IMR-90 (cell line): ENCODE results near the gene SLC39A11. TPM values are rescaled to one million over a fixed set of nuclear protein-coding genes. Genes with fewer than 3 reads are reported as not detected.
"Not testable (repeated sequence)": the region's sequence is repeated elsewhere in the genome, so short reads cannot be mapped to it uniquely, and the experiment has no call there.

Experiments used
- ATAC-seq: fragments of 200-7000 bp; cut with Tn5 transposase; 2 replicates; pipeline ENCODE4 v1.9.1; 2020; ENCODE audit warnings: low read depth, mild to moderate bottlenecking, moderate library complexity
- BruUV-seq: library from RNA; stranded (reverse); fragments of 400-500 nt; replicated peaks from 2 replicates; lab custom pipeline; 2021; lab: Mats Ljungman, UMichigan
- CTCF ChIA-PET: fragments of 300-600 bp; formaldehyde crosslinking; extraction: SDS; loops from one replicate; lab custom pipeline; 2021; ENCODE audit warnings: antibody characterized with exemption; lab: Yijun Ruan, JAX
- POLR2A ChIA-PET: fragments of 300-600 bp; sonication (Branson Sonifier 250); formaldehyde crosslinking; loops from one replicate; lab custom pipeline; 2022; ENCODE audit warnings: antibody characterized with exemption; ENCODE audit not compliant: unreplicated experiment; lab: Charles Lee
- DNase-seq: peaks from one replicate; pipeline ENCODE4 v3.0.0; 2013
- H2AFZ ChIP-seq: replicated peaks from 2 replicates; pipeline ENCODE3; 2013; ENCODE audit warnings: low read length, mild to moderate bottlenecking; ENCODE audit not compliant: poor library complexity
- H2AK5ac ChIP-seq: 2 replicates; pipeline ENCODE4 v1.6.1; 2013; ENCODE audit warnings: low read depth, low read length, inconsistent platforms
- H2AK9ac ChIP-seq: replicated peaks from 2 replicates; pipeline ENCODE3; 2013; ENCODE audit warnings: mild to moderate bottlenecking, low read depth, low read length, moderate library complexity; ENCODE audit not compliant: poor library complexity
- H2BK120ac ChIP-seq: 2 replicates; pipeline ENCODE4 v1.6.1; 2013; ENCODE audit warnings: low read depth, low read length, inconsistent platforms
- H2BK15ac ChIP-seq: 3 replicates; pipeline ENCODE4 v1.6.1; 2013; ENCODE audit warnings: low read depth, low read length, inconsistent platforms
- H2BK20ac ChIP-seq: 2 replicates; pipeline ENCODE4 v1.6.1; 2013; ENCODE audit warnings: low read depth, mild to moderate bottlenecking, inconsistent platforms, low read length, moderate library complexity
- H2BK5ac ChIP-seq: 2 replicates; pipeline ENCODE4 v1.6.1; 2013; ENCODE audit warnings: mild to moderate bottlenecking, low read depth, low read length, inconsistent platforms; ENCODE audit not compliant: poor library complexity, severe bottlenecking
- H3K14ac ChIP-seq: replicated peaks from 2 replicates; pipeline ENCODE4 v1.6.1; 2013; ENCODE audit warnings: low read depth, low read length, inconsistent platforms
- H3K18ac ChIP-seq: 2 replicates; pipeline ENCODE4 v1.6.1; 2013; ENCODE audit warnings: low read depth, low read length, control low read depth
- H3K23ac ChIP-seq: 2 replicates; pipeline ENCODE4 v1.6.1; 2013; ENCODE audit warnings: low read depth, low read length, inconsistent platforms
- H3K27ac ChIP-seq: 2 replicates; pipeline ENCODE4 v1.5.1; 2013; ENCODE audit warnings: mild to moderate bottlenecking, control low read depth, low read length; ENCODE audit not compliant: insufficient read depth
- H3K27me3 ChIP-seq: 2 replicates; pipeline ENCODE4 v1.6.1; 2013; ENCODE audit warnings: low read length; ENCODE audit not compliant: control insufficient read depth, insufficient read depth
- H3K36me3 ChIP-seq: 2 replicates; pipeline ENCODE4 v1.6.1; 2013; ENCODE audit warnings: low read length, mixed read lengths; ENCODE audit not compliant: control insufficient read depth, insufficient read depth
- H3K4ac ChIP-seq: 2 replicates; pipeline ENCODE4 v1.6.1; 2013; ENCODE audit warnings: low read depth, low read length, inconsistent platforms
- H3K4me1 ChIP-seq: 2 replicates; pipeline ENCODE4 v1.6.1; 2013; ENCODE audit warnings: low read length, mixed read lengths; ENCODE audit not compliant: control insufficient read depth, insufficient read depth
- H3K4me2 ChIP-seq: 2 replicates; pipeline ENCODE4 v1.6.1; 2013; ENCODE audit warnings: low read depth, mild to moderate bottlenecking, control low read depth, low read length, moderate library complexity
- H3K4me3 ChIP-seq: 2 replicates; pipeline ENCODE4 v1.5.1; 2013; ENCODE audit warnings: low read depth, mild to moderate bottlenecking, control low read depth, low read length, moderate library complexity; ENCODE audit not compliant: insufficient read depth
- H3K56ac ChIP-seq: 2 replicates; pipeline ENCODE4 v1.6.1; 2013; ENCODE audit warnings: low read length, inconsistent platforms; ENCODE audit not compliant: insufficient read depth; ENCODE audit errors: extremely low read depth
- H3K79me1 ChIP-seq, 2 experiments: 2 replicates each; pipeline ENCODE4 v1.6.1; 2013; ENCODE audit warnings: low read length in 2 of 2, inconsistent platforms in 1 of 2, low read depth in 1 of 2
- H3K9ac ChIP-seq: 2 replicates; pipeline ENCODE4 v1.6.1; 2013; ENCODE audit warnings: low read depth, low read length, control low read depth
- H3K9me1 ChIP-seq: 2 replicates; pipeline ENCODE4 v1.6.1; 2013; ENCODE audit warnings: low read length, inconsistent platforms; ENCODE audit not compliant: insufficient read depth
- H3K9me3 ChIP-seq: 2 replicates; pipeline ENCODE4 v1.6.1; 2013; ENCODE audit warnings: low read length; ENCODE audit not compliant: control insufficient read depth, insufficient read depth
- H4K20me1 ChIP-seq: 2 replicates; pipeline ENCODE4 v1.6.1; 2013; ENCODE audit warnings: low read length, inconsistent platforms; ENCODE audit not compliant: insufficient read depth
- H4K5ac ChIP-seq: 2 replicates; pipeline ENCODE4 v1.6.1; 2013; ENCODE audit warnings: mild to moderate bottlenecking, low read depth, low read length, control low read depth
- H4K8ac ChIP-seq, 2 experiments: 2 replicates each; pipeline ENCODE4 v1.6.1; 2013; ENCODE audit warnings: low read depth in 2 of 2, low read length in 2 of 2, control low read depth in 1 of 2, inconsistent platforms in 1 of 2
- H4K91ac ChIP-seq: 2 replicates; pipeline ENCODE4 v1.6.1; 2013; ENCODE audit warnings: low read depth, low read length, inconsistent platforms; ENCODE audit not compliant: insufficient read depth
- FOS ChIP-seq: fragments of 150-350 bp; IDR thresholded peaks from 2 replicates; pipeline ENCODE4 v1.6.1; 2016; ENCODE audit warnings: low read depth, low read length
- MAFK ChIP-seq: IDR thresholded peaks from 2 replicates; pipeline ENCODE4 v1.6.1; 2012; ENCODE audit warnings: low read depth, low read length, improper control_type of control experiment
- WGBS, 2 experiments: methylation state at CpG; one replicate each; pipeline versions ENCODE4 v1.1.5 to v1.1.7; 2013; ENCODE audit warnings: missing lambda C conversion rate in 2 of 2; ENCODE audit not compliant: insufficient read length in 1 of 2; ENCODE audit errors: extremely low coverage in 2 of 2; 5-methylcytosine and 5-hydroxymethylcytosine counted together
- dilution Hi-C: fragments of 300-500 bp; cut with HindIII; formaldehyde crosslinking; loops from one replicate; pipeline ENCODE4 v1.14.3; 2018; ENCODE audit warnings: low sequenced_read_pairs; ENCODE audit not compliant: unreplicated experiment
- in situ Hi-C: fragments of 300-500 bp; cut with MboI; formaldehyde crosslinking; loops from 3 replicates; pipeline ENCODE4 v1.14.3; 2019; ENCODE audit warnings: low sequenced_read_pairs, inconsistent platforms, mixed read lengths
- intact Hi-C: fragments of 100-400 bp; cut with micrococcal nuclease; formaldehyde crosslinking; loops from 2 replicates; pipeline ENCODE4 v1.10.0; 2022
- polyA plus RNA-seq, 3 experiments: library from polyadenylated mRNA; depleted of rRNA; stranded (reverse); fragments of >200 nt; gene quantifications; 2 replicates each; pipeline ENCODE4 v1.2.3, GENCODE V29; 2012; ENCODE audit warnings: low replicate concordance in 1 of 3
- total RNA-seq: library from RNA; depleted of rRNA; stranded (reverse); fragments of >200 nt; gene quantifications from 2 replicates; pipeline ENCODE4 v1.2.3, GENCODE V29; 2012
- TF ChIP-seq, protein P1 (sequence below): fragments of 150-350 bp; IDR thresholded peaks from 2 replicates; pipeline ENCODE4 v1.6.1; 2016; ENCODE audit warnings: low read depth, mild to moderate bottlenecking, low read length, moderate library complexity, borderline replicate concordance

The SLC39A11 gene
- total and polyA plus RNA-seq, 2 of the 4 experiments (the other 2 are of a cell fraction) = 8.8 to 14.3 TPM

DNA sequence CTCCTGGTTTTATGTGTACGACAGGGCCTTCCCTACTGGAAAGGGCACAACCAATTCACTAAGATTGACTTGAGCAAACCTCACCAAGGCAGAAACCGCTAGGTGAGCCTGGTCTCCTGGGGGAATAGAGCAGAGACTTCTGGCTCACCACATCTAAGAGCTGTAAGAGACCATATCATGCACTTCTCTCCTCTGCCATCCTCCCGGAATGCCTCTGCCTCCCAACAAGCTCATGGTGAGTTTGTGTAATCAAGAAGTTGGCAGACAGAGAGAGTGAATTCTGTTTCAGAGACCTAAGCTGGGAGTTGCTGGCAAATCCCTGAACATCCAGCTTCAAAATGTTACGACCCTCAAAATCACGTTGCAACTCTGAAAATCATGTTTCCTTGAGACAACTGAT, 154.8 kb downstream of the SLC39A11 start:
- Histone ChIP-seq H4K20me1 (no peaks in the 10 kb centered on the region), H4K5ac (no peak overlapping the region), H3K4me2 (no peak overlapping the region), H3K9ac (no peak overlapping the region), H3K9me1 (0 out of 2 replicates have a peak, but pooled peaks cover 3% of the 10 kb centered on the region), H2AFZ (no peak overlapping the region), H2BK15ac (no peak overlapping the region), H3K4ac (no peak overlapping the region), H3K36me3 (no peaks in the 10 kb centered on the region), H3K18ac (no peak overlapping the region), H3K56ac (no peak overlapping the region), H3K4me3 (no peak overlapping the region), H3K27me3 (no peaks in the 10 kb centered on the region), H4K91ac (no peak overlapping the region), H3K14ac (no peak overlapping the region), H4K8ac (no peak overlapping the region), H2BK120ac (no peak overlapping the region), H2AK9ac (peak overlapping the region; percentile 1), H3K79me1 (no peaks in the 10 kb centered on the region), H2BK20ac (no peak overlapping the region), H3K4me1 (no peaks in the 10 kb centered on the region), H2BK5ac (no peak overlapping the region), H2AK5ac (no peak overlapping the region), H3K9me3 (no peaks in the 10 kb centered on the region), H3K23ac (no peak overlapping the region), H3K27ac (no peak overlapping the region)
- ChIA-PET POLR2A (no interaction called here), CTCF (no interaction called here)
- dilution Hi-C loops = no loop called here
- BruUV-seq = no TSS peak
- in situ Hi-C loops = no loop called here
- WGBS, 2 experiments = no CpG with 5 or more reads among the region's 5 CpGs
- peak; percentile 51 for ATAC-seq
- no peak for TF ChIP-seq MAFK
- TF ChIP-seq FOS = no peak
- TF ChIP-seq, protein P1, sequence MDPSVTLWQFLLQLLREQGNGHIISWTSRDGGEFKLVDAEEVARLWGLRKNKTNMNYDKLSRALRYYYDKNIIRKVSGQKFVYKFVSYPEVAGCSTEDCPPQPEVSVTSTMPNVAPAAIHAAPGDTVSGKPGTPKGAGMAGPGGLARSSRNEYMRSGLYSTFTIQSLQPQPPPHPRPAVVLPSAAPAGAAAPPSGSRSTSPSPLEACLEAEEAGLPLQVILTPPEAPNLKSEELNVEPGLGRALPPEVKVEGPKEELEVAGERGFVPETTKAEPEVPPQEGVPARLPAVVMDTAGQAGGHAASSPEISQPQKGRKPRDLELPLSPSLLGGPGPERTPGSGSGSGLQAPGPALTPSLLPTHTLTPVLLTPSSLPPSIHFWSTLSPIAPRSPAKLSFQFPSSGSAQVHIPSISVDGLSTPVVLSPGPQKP = no peak
- intact Hi-C loops = no loop called here
- DNase-seq = no peak

DNA sequence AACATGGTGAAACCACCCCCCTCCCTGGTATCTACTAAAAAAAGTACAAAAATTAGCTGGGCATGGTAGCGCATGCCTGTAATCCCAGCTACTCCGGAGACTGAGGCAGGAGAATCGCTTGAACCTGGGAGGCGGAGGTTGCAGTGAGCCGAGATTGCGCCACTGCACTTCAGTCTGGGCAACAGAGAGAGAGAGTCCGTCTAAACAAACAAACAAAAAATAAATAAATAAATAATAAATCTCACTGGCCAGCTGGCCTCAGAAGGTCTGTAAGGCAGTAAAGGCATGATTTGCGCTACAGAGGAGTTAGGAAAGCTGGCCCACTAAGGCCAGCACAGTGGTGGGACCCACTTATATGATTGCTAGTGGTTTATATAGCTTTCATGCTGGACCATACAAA, 155.2 kb downstream of the SLC39A11 start:
- H3K9me1 ChIP-seq, POLR2A ChIA-PET, H3K4ac ChIP-seq, H3K9ac ChIP-seq, H3K4me2 ChIP-seq, H2BK15ac ChIP-seq, H2BK120ac ChIP-seq, H3K18ac ChIP-seq, H3K27me3 ChIP-seq, H2BK5ac ChIP-seq, in situ Hi-C loops, H3K4me1 ChIP-seq, H2AFZ ChIP-seq, BruUV-seq, H4K5ac ChIP-seq, DNase-seq, H3K4me3 ChIP-seq, H3K36me3 ChIP-seq, H2AK5ac ChIP-seq, ATAC-seq, H4K8ac ChIP-seq, H4K20me1 ChIP-seq, intact Hi-C loops, H3K9me3 ChIP-seq, CTCF ChIA-PET, H3K14ac ChIP-seq, H3K27ac ChIP-seq, H3K23ac ChIP-seq, H2BK20ac ChIP-seq, H3K79me1 ChIP-seq, H3K56ac ChIP-seq, dilution Hi-C loops, H4K91ac ChIP-seq: not testable (repeated sequence)
- WGBS, 2 experiments = no CpG with 5 or more reads among the region's 8 CpGs
- peak overlapping the region; percentile 1 for H2AK9ac ChIP-seq
